GM19023 (cell line): ENCODE results near the gene KPNA4.
A peak's percentile ranks its signal among the peaks of the same experiment; 100 is the strongest.
"Not testable (repeated sequence)": the region's sequence is repeated elsewhere in the genome, so short reads cannot be mapped to it uniquely, and the experiment has no call there.

Experiments used
- ATAC-seq: cut with Tn5 transposase; IDR thresholded peaks from one replicate; pipeline ENCODE4 v1.9.1; 2021; ENCODE audit warnings: mild to moderate bottlenecking, moderate library complexity; ENCODE audit not compliant: unreplicated experiment

The KPNA4 gene

DNA sequence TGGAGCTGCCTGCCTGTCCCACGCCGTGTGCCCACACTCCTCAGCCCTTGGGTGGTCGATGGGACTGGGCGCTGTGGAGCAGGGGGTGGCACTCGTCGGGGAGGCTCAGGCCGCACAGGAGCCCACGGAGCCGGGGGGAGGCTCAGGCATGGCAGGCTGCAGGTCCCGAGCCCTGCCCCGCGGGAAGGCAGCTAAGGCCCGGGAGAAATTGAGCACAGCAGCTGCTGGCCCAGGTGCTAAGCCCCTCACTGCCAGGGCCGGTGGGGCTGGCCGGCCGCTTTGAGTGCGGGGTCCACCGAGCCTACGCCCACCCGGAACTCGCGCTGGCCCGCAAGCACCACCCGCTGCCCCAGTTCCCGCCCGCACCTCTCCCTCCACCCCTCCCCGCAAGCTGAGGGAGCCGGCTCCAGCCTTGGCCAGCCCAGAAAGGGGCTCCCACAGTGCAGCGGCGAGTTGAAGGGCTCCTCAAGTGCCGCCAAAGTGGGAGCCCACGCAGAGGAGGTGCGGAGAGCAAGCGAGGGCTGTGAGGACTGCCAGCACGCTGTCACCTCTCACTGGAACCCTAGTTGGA lies 8.7 kb upstream of the KPNA4 start:
- not testable (repeated sequence) for ATAC-seq

DNA sequence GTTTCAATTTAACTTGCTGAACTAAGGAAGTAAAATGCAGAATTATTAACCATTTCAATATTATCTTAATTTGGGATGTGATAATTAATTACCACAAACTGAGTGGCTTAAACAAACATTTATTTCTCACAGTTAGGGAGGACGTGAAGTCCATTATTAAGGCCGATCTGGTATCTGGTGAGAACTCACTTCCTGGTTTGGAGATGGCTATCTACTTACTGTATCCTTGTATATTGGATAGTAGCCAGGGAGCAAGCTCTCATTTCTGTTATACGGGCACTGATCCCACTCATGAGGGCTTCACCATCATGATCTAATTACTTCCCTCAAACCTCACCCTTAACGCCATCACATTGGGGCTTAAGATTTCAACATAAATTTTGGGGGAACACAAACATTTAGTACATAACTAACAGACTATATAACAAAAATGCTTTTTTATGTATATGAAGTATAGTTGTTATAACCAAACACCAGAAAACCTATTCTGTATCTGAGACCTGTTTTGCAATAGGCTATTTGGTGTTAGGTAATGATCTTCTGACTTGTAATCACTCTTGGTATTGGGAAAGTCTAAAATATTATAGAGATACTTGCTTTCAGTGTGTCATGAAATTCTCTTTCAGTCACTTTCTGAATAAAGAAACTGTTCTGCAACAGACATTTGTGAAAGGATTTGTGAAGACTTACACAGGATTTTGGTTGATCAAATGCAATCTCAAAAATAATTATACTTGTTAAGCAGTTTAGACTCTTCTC lies 4.7 kb upstream of the KPNA4 start:
- no peak for ATAC-seq

DNA sequence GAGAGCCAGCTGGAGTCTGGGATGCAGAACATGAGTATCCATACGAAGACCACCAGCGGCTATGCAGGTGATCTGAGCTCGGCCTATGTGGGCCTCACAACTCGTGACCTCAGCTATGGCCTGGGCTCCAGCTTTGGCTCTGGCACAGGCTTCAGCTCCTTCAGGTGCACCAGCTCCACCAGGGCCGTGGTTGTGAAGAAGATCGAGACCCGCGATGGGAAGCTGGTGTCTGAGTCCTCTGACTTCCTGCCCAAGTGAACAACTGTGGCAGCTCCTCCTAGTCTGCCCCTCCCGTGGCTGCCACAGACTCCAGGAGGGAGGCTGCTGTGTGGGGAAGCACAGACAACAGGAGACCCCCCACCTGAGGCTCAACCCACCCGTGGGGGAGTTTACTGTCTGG lies 3.6 kb upstream of the KPNA4 start:
- no peak for ATAC-seq

DNA sequence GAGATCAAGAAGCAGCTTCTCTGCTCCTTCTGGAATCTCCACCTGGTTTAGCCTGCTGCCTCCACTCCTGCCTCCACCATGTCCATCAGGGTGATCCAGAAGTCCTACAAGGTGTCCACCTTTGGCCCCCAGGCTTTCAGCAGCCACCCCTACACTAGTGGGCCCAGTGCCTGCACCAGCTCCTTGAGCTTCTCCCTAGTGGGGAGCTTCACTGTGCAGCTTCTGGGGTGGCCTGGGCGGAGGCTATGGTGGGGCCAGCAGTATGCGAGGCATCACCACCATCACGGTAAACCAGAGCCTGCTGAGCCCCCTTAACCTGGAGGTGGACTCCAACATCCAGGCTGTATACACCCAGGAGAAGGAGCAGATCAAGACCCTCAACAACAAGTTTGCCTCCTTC lies 2.4 kb upstream of the KPNA4 start:
- ATAC-seq: no peak

DNA sequence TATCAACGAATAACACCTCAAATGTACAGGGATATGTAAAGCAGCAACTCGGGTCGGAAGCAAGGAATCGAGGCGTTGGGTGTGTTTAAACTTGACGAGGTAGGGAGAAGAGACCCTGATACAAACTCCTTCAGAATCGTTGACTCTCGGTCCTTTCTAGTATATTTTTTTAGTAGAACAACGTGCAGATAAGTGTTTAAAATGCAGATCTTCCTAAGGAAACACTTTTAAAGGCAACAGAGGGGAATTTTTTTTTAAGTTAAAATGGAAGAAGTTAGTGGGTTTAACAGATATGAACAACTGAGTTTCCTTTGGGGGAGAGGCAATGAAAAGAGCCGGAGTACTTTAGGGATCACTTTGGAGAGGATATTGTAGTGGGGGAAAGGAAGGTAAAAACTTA lies 1.1 kb upstream of the KPNA4 start:
- ATAC-seq: no peak

DNA sequence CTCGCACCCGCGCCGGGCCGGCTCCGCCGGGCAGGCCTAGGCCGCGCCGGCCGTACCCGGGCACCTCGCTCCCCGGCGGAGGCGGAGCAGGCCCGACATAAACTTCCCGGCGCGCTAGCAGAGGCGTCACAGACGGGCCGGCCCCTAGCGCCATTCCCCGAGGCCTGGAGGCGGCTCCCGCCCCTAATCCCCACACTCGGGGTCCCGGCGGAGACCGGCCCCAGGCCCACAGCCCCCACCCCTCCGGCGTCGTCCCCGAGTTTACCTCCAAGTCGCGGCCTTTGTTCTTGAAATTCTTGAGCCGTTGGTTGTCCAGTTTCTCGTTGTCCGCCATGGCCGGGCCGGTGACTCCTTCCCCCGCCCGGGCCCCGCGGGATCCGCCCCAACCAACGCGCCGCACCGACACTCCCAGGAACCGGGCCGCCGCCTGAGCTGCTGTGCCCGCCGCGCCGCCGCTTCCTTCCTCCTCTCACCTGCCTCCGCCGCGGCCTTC lies 376 bp downstream of the KPNA4 start:
- peak; percentile 54 for ATAC-seq

DNA sequence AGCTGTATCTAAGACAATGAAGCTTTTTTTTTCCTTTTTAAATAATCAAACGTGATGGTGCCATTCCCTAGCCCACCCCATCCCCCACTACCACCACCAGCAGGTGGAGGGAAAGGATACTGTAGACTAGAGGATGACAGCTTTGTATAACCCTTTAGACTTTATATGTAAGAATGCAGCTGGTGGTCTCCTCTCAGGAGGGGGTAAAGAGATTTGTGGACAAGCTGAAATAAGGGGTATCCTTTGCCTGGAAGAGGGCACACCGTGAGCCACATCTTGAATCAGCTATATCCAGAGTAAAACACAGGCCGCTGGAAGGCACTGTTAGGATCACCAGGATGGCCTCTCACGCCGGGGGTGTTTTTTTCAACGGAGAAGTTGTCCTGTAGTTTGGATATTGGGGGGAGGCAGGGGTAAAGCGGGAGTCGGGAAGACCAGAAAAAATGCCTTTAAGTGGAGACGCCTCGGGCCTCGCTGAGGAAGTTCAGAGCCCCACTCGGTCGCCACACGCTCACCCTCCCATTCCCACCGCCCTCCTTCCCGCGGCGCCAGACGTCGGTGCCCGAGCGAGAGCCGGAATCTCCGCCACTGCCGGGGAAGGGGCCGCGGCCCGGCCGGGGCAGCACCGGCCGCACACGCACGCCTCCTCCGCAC lies 986 bp downstream of the KPNA4 start:
- ATAC-seq: no peak

DNA sequence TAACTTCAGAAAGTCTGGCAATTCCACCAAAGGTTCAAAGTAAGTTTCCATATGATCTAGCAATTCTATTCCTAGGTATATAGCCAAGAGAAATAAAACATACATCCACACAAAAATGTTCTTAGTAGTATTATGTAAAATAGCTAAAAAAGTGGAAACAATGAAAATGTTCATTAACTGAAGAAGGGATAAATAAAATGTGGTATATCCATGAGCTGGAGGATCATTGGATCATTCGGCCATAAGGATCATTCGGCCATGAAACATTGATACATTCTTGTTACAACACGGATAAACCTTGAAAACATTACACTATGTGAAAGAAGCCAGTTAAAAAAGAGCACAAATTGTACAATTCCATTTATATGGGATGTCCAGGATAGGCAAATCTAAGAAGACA lies 2.4 kb downstream of the KPNA4 start:
- no peak for ATAC-seq

DNA sequence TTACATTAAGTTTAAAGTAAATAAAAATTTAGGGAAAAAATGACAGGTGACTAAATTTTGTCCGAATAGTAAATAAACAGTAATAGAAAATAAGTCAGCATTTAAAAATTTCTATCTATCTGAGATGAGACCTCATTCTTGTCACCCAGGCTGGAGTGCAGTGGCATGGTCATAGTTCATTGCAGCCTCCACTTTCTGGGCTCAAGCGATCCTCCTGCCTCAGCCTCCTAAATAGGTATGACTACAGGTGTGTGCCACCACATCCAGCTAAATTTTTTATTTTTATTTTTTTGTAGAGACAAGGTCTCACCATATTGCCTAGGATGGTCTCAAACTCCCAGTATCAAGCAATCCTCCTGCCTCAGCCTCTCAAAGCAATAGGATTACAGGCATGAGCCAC lies 7.8 kb downstream of the KPNA4 start:
- ATAC-seq: no peak

DNA sequence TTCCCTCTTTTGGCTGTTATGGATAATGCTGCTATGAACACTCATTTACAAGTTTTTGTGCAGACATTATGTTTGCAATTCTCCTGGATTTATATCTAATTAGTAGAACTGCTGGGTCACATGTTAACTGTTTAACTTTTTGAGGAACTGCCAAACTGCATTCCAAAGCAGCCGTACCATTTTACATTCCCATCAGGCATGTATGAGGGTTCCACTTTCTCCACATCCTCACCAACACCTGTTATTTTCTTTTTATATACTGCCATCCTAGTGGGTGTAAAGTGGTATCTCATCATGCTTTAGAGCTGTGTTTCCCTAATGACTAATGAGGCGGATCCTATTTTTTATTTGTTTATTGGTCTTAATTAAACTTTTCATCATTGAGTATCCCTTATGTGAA lies 9.2 kb downstream of the KPNA4 start:
- ATAC-seq: no peak

DNA sequence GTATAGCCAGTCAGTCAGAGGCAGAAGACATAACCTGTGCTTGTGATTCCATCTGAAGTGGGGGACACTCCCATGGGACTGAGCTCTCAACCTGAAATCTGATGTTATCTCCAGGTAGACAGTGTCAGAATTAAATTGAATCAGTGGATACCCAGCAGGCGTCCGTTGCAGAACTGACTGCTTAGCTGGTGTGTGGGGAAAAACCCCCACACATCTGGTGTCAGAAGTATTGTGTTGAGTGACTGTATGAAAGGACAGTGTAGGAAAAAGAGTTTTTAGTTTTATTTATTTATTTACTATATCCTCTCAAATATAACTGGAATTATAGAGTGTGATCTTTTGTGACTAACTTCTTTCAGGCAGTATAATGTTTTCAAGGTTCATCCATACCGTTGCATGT lies 10.4 kb downstream of the KPNA4 start:
- no peak for ATAC-seq

DNA sequence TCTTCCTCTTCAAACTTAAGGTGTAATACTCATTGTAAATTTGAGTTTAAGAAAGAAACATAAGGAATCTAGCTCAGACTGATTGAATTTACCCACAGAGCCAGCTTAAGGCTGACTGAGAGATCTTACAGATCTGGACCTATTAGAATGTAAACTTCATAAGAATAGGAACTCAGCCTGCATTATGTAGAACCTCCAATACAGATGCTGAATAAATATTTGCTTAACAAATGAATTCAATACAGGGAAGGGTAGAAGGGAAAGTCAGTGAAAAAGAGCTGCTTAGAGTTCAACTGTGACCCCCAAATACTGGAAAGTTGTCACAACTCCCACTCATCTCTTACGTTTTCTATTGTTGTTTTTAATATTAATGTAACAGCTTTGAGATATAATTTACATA lies 11.5 kb downstream of the KPNA4 start:
- no peak for ATAC-seq

DNA sequence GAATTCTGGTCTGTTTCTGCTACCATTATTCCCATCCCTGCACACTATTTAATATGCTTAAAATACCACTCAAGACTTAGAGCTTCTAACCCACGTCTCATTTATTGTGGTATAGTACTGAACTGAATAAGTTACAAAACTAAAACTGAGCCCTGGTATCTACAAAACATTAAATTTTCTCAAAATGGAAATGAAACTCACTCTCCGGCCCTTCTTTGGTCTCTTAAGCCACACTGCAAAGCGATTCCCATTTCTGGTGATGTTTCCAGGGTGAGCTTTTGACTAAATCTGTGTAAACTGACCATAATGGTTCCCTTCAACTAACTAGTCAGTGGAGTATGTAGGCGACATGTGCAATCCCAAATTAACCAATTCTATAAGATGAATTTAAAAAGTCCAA lies 18.6 kb downstream of the KPNA4 start:
- ATAC-seq: peak; percentile 46

DNA sequence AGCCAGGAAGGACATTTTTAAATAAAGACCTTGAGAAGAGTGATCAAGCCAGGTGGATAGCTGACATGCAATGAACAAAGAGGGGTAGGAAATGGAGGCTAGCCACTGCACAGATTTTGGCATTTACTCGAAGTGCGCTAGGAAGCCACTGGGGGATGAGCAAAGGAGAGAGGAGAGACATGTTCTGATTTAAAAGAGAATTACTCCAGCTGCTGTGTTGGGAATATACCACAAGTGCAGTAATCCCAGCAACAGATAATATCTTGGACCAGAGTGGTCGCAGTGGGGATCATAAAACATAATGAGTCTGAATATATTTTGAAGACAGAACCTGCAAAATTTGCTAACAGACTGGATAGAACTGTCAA lies 19.9 kb downstream of the KPNA4 start:
- ATAC-seq: no peak

DNA sequence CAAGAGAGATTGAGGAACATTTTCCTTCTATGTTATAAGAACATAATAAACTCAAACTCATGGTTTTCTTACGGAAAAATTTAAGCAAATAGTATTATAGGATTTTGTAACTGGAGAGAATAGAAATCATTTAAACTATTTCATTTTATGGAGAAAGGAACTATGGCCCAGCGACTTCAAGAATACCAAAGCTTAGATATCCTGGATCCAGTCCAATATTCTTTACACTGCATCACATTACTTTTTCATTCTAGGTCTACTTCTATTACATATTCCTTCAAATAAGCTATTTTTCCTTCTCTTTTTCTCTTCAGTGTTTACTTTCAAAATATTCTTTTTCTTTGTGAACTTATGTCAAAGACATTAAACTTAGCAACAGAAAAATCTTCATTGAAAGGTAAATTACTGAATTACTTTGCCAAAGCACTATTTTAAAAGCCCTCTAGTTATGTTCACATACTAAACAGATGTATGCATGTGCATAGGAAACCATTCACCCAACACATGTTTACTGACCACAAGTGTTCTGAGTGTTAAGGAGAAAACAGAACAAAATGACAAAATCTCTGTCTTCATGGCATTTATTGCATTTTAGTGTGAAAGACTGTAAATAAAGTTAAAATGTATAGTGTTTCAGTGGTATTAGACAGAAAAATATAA lies 20.4 kb downstream of the KPNA4 start:
- no peak for ATAC-seq

DNA sequence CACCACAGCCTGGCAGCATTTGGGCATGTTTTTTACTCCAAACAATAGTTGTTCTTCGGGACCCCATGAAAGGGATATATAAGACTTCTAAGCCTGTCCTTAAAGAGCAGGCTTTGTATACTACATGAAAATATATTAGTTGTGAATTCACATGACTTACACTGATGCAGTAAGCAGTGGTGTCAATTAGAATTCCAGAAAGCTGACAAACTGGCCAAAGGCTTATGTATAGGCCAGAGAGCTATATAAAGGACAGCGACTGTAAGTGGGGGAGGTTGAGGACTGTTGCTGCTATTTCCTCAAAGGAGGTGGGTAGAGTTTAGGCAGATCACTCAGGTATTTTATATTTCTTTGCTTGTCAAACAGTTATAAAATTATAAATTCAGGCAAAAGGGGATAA lies 24.8 kb downstream of the KPNA4 start:
- no peak for ATAC-seq

DNA sequence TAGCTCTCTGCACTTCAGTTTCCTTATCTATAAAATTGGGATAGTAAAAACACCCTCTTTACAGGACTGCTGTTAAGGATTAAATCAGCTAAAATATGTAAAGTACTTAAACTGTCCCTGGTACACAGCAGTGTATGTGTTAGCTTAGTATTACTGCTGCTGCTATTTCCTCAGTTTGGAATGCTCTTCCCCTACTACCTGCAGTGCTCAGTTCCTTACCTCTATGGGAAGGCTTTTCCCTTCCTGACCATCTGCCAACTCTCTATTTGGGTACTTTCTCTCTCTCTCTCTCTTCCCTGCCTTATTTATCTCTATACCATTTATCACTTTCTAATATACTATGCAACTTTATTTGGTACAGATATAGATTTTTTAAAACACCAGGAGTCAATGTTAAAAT lies 26.5 kb downstream of the KPNA4 start:
- no peak for ATAC-seq

DNA sequence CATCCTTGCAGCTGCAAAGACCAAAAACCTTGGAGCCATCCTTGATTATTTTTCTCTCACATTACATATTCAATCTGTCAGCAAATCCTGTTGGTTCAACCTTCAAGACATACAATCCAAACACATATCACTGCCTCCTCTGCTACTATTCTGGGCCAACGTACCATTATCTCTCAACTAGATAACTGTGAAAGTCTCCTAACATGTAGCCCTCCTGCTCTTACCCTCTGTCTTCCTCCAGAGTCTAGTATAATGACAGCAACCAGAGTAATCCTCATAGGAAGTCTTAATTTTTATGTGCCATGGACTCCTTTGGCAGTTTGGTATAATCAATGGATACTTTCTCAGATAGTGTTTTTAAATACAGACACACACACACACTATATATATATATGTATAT lies 27.6 kb downstream of the KPNA4 start:
- ATAC-seq: no peak

DNA sequence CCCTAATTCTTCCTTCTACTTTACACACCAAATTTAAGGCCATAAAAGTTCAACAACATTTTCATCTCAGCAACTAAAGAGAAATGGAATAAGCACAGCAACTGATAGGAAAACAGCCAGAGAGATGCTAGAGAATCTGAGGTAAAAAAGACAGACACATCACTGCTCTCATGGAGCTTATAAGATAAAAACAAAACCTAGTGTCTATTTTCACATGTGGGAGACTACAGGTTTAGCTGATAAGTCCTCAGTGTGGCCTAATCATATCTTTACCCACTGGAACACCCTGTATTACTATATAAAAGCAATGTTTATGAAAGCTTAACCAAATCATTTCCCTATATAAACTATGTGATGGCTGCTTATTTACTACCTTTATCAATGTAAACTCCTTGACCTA lies 33.0 kb downstream of the KPNA4 start:
- no peak for ATAC-seq

DNA sequence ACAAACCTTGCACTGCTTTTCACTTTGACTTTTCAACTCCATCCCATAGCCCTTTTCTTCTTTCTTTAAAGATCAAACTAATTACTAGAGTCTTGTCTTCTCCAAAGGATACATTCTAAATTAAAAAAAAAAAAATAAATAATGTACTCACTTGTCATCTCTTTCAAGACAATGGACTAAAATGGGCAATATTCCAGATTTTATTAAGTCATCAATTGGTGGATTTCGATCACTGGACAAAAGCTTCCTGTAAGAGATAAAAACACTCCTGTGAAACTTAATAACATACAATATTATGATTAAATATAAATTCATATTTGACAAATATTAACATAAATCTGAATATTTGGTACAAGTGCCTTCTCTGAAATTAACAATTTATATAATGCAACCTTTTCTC lies 34.1 kb downstream of the KPNA4 start:
- ATAC-seq: no peak

DNA sequence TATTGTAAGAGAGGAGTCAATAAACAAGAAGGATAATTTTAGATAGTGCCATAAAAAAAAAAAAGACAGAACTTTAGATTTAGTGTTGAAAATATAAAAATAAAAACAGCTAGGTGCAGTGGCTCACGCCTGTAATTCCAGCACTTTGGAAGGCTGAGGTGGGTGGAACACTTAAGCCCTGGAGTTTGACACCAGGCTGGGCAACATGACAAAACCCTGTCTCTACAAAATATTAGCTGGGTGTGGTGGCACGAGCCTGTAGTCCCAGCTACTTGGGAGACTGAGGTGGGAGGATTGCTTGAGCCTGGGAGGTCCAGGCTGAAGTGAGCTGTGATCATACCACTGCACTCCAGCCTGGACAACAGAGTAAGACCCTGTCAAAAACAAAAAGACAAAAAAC lies 49.0 kb downstream of the KPNA4 start:
- ATAC-seq: not testable (repeated sequence)

DNA sequence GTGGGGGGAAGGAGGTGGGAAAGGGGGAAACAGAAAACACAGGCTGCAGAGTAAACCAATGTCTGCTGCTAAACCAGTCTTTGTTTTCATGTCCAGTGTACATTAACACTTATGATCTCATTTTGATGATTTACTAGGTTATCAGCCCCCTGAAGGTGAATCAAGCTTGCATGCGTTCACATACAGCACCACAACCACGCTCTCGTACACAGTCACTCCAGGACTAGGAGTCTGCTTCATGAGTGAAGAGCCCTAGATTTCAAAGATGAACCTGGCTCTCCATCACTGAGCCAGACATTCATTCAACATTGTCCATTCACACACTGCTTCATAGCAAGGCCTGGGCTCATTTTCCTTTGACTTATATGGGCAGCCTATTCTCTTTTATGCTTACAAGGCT lies 64.0 kb downstream of the KPNA4 start:
- no peak for ATAC-seq
